ENCODE measurements around the gene OTOGL.

Gene OTOGL

GRCh38 chr12:80188576-80188975 is 89.2 kb downstream of the OTOGL start:
- H3K27me3 ChIP-seq (ENCODE audit: low read depth, low read length), result no peaks in the 10 kb centered on the region
- H3K27ac ChIP-seq (ENCODE audit: low read length), result no peak overlapping the region
- peaks cover 0 to 4% of the 10 kb centered on the region in 2 donors for H3K36me3 ChIP-seq (ENCODE audit: control insufficient read depth in 1 of 2, insufficient read depth in 2 of 2, low read length in 2 of 2)
- no peaks in the 10 kb centered on the region for H3K9me3 ChIP-seq (ENCODE audit: control insufficient read depth in 1 of 2, low read length in 2 of 2)
- peaks cover 6% of the 10 kb centered on the region in 2 donors for H3K4me1 ChIP-seq (ENCODE audit: control insufficient read depth in 1 of 2, insufficient read depth in 2 of 2, low read length in 2 of 2)
- no peak overlapping the region for H3K4me3 ChIP-seq (ENCODE audit: low read depth in 1 of 2, low read length in 2 of 2)

GRCh38 chr12:80189241-80189640 is 89.9 kb downstream of the OTOGL start:
- Histone ChIP-seq H3K36me3 (ENCODE audit: control insufficient read depth in 1 of 2, insufficient read depth in 2 of 2, low read length in 2 of 2) (peaks cover 0 to 4% of the 10 kb centered on the region in 2 donors), H3K4me3 (ENCODE audit: low read depth in 1 of 2, low read length in 2 of 2) (no peak overlapping the region), H3K27ac (ENCODE audit: low read length) (no peak overlapping the region), H3K27me3 (ENCODE audit: low read depth, low read length) (no peaks in the 10 kb centered on the region), H3K9me3 (ENCODE audit: control insufficient read depth in 1 of 2, low read length in 2 of 2) (no peaks in the 10 kb centered on the region), H3K4me1 (ENCODE audit: control insufficient read depth in 1 of 2, insufficient read depth in 2 of 2, low read length in 2 of 2) (peaks cover 6% of the 10 kb centered on the region in 2 donors)

GRCh38 chr12:80190001-80190400 is 90.7 kb downstream of the OTOGL start:
- H3K4me1 ChIP-seq (ENCODE audit: control insufficient read depth in 1 of 2, insufficient read depth in 2 of 2, low read length in 2 of 2), result peaks cover 6% of the 10 kb centered on the region in 2 donors
- H3K27me3 ChIP-seq (ENCODE audit: low read depth, low read length), result no peaks in the 10 kb centered on the region
- no peak overlapping the region for H3K4me3 ChIP-seq (ENCODE audit: low read depth in 1 of 2, low read length in 2 of 2)
- H3K27ac ChIP-seq (ENCODE audit: low read length), result no peak overlapping the region
- H3K9me3 ChIP-seq (ENCODE audit: control insufficient read depth in 1 of 2, low read length in 2 of 2), result no peaks in the 10 kb centered on the region
- peaks cover 0 to 4% of the 10 kb centered on the region in 2 donors for H3K36me3 ChIP-seq (ENCODE audit: control insufficient read depth in 1 of 2, insufficient read depth in 2 of 2, low read length in 2 of 2)

GRCh38 chr12:80192087-80192486 is 92.8 kb downstream of the OTOGL start:
- Histone ChIP-seq H3K9me3 (ENCODE audit: control insufficient read depth in 1 of 2, low read length in 2 of 2) (no peaks in the 10 kb centered on the region), H3K4me3 (ENCODE audit: low read depth in 1 of 2, low read length in 2 of 2) (no peak overlapping the region), H3K27ac (ENCODE audit: low read length) (no peak overlapping the region), H3K27me3 (ENCODE audit: low read depth, low read length) (no peaks in the 10 kb centered on the region), H3K36me3 (ENCODE audit: control insufficient read depth in 1 of 2, insufficient read depth in 2 of 2, low read length in 2 of 2) (peaks cover 0 to 1% of the 10 kb centered on the region in 2 donors), H3K4me1 (ENCODE audit: control insufficient read depth in 1 of 2, insufficient read depth in 2 of 2, low read length in 2 of 2) (no peaks in the 10 kb centered on the region)

GRCh38 chr12:80193865-80194264 is 94.5 kb downstream of the OTOGL start:
- Histone ChIP-seq H3K9me3 (ENCODE audit: control insufficient read depth in 1 of 2, low read length in 2 of 2) (no peaks in the 10 kb centered on the region), H3K4me1 (ENCODE audit: control insufficient read depth in 1 of 2, insufficient read depth in 2 of 2, low read length in 2 of 2) (no peaks in the 10 kb centered on the region), H3K36me3 (ENCODE audit: control insufficient read depth in 1 of 2, insufficient read depth in 2 of 2, low read length in 2 of 2) (no peaks in the 10 kb centered on the region), H3K27ac (ENCODE audit: low read length) (no peak overlapping the region), H3K4me3 (ENCODE audit: low read depth in 1 of 2, low read length in 2 of 2) (no peak overlapping the region), H3K27me3 (ENCODE audit: low read depth, low read length) (no peaks in the 10 kb centered on the region)

GRCh38 chr12:80195074-80195726 is 95.9 kb downstream of the OTOGL start:
- no peak overlapping the region for H3K4me3 ChIP-seq (ENCODE audit: low read depth in 1 of 2, low read length in 2 of 2)
- H3K27ac ChIP-seq (ENCODE audit: low read length), result no peak overlapping the region
- no peaks in the 10 kb centered on the region for H3K27me3 ChIP-seq (ENCODE audit: low read depth, low read length)
- no peaks in the 10 kb centered on the region for H3K9me3 ChIP-seq (ENCODE audit: control insufficient read depth in 1 of 2, low read length in 2 of 2)
- no peaks in the 10 kb centered on the region for H3K4me1 ChIP-seq (ENCODE audit: control insufficient read depth in 1 of 2, insufficient read depth in 2 of 2, low read length in 2 of 2)
- no peaks in the 10 kb centered on the region for H3K36me3 ChIP-seq (ENCODE audit: control insufficient read depth in 1 of 2, insufficient read depth in 2 of 2, low read length in 2 of 2)

- Histone ChIP-seq H3K27ac (ENCODE audit: low read length) (no peak overlapping the region), H3K27me3 (ENCODE audit: low read depth, low read length) (no peaks in the 10 kb centered on the region), H3K36me3 (ENCODE audit: control insufficient read depth in 1 of 2, insufficient read depth in 2 of 2, low read length in 2 of 2) (no peaks in the 10 kb centered on the region), H3K9me3 (ENCODE audit: control insufficient read depth in 1 of 2, low read length in 2 of 2) (no peaks in the 10 kb centered on the region), H3K4me3 (ENCODE audit: low read depth in 1 of 2, low read length in 2 of 2) (no peak overlapping the region), H3K4me1 (ENCODE audit: control insufficient read depth in 1 of 2, insufficient read depth in 2 of 2, low read length in 2 of 2) (no peaks in the 10 kb centered on the region)
Observed at GRCh38 chr12:80195737-80196136, 96.4 kb downstream of the OTOGL start.

- Histone ChIP-seq H3K4me3 (ENCODE audit: low read depth in 1 of 2, low read length in 2 of 2) (no peak overlapping the region), H3K36me3 (ENCODE audit: control insufficient read depth in 1 of 2, insufficient read depth in 2 of 2, low read length in 2 of 2) (no peaks in the 10 kb centered on the region), H3K4me1 (ENCODE audit: control insufficient read depth in 1 of 2, insufficient read depth in 2 of 2, low read length in 2 of 2) (no peaks in the 10 kb centered on the region), H3K9me3 (ENCODE audit: control insufficient read depth in 1 of 2, low read length in 2 of 2) (no peaks in the 10 kb centered on the region), H3K27me3 (ENCODE audit: low read depth, low read length) (no peaks in the 10 kb centered on the region), H3K27ac (ENCODE audit: low read length) (no peak overlapping the region)
Observed at GRCh38 chr12:80196419-80196818, 97.1 kb downstream of the OTOGL start.

- Histone ChIP-seq H3K4me3 (ENCODE audit: low read depth in 1 of 2, low read length in 2 of 2) (no peak overlapping the region), H3K4me1 (ENCODE audit: control insufficient read depth in 1 of 2, insufficient read depth in 2 of 2, low read length in 2 of 2) (no peaks in the 10 kb centered on the region), H3K27me3 (ENCODE audit: low read depth, low read length) (no peaks in the 10 kb centered on the region), H3K27ac (ENCODE audit: low read length) (no peak overlapping the region), H3K36me3 (ENCODE audit: control insufficient read depth in 1 of 2, insufficient read depth in 2 of 2, low read length in 2 of 2) (no peaks in the 10 kb centered on the region), H3K9me3 (ENCODE audit: control insufficient read depth in 1 of 2, low read length in 2 of 2) (no peaks in the 10 kb centered on the region)
Observed at GRCh38 chr12:80198782-80199337, 99.5 kb downstream of the OTOGL start.

- Histone ChIP-seq H3K4me1 (ENCODE audit: control insufficient read depth in 1 of 2, insufficient read depth in 2 of 2, low read length in 2 of 2) (no peaks in the 10 kb centered on the region), H3K9me3 (ENCODE audit: control insufficient read depth in 1 of 2, low read length in 2 of 2) (no peaks in the 10 kb centered on the region), H3K27ac (ENCODE audit: low read length) (no peak overlapping the region), H3K27me3 (ENCODE audit: low read depth, low read length) (no peaks in the 10 kb centered on the region), H3K4me3 (ENCODE audit: low read depth in 1 of 2, low read length in 2 of 2) (no peak overlapping the region), H3K36me3 (ENCODE audit: control insufficient read depth in 1 of 2, insufficient read depth in 2 of 2, low read length in 2 of 2) (no peaks in the 10 kb centered on the region)
Observed at GRCh38 chr12:80199931-80200330, 100.6 kb downstream of the OTOGL start.

- no peaks in the 10 kb centered on the region for H3K4me1 ChIP-seq (ENCODE audit: control insufficient read depth in 1 of 2, insufficient read depth in 2 of 2, low read length in 2 of 2)
- H3K36me3 ChIP-seq (ENCODE audit: control insufficient read depth in 1 of 2, insufficient read depth in 2 of 2, low read length in 2 of 2), result no peaks in the 10 kb centered on the region
- no peaks in the 10 kb centered on the region for H3K27me3 ChIP-seq (ENCODE audit: low read depth, low read length)
- no peak overlapping the region for H3K4me3 ChIP-seq (ENCODE audit: low read depth in 1 of 2, low read length in 2 of 2)
- no peak overlapping the region for H3K27ac ChIP-seq (ENCODE audit: low read length)
- no peaks in the 10 kb centered on the region for H3K9me3 ChIP-seq (ENCODE audit: control insufficient read depth in 1 of 2, low read length in 2 of 2)
Observed at GRCh38 chr12:80200414-80200813, 101.1 kb downstream of the OTOGL start.

- Histone ChIP-seq H3K9me3 (ENCODE audit: control insufficient read depth in 1 of 2, low read length in 2 of 2) (no peaks in the 10 kb centered on the region), H3K27me3 (ENCODE audit: low read depth, low read length) (no peaks in the 10 kb centered on the region), H3K4me1 (ENCODE audit: control insufficient read depth in 1 of 2, insufficient read depth in 2 of 2, low read length in 2 of 2) (peaks cover 0 to 4% of the 10 kb centered on the region in 2 donors), H3K4me3 (ENCODE audit: low read depth in 1 of 2, low read length in 2 of 2) (no peak overlapping the region), H3K36me3 (ENCODE audit: control insufficient read depth in 1 of 2, insufficient read depth in 2 of 2, low read length in 2 of 2) (no peaks in the 10 kb centered on the region), H3K27ac (ENCODE audit: low read length) (no peak overlapping the region)
Observed at GRCh38 chr12:80201908-80202307, 102.6 kb downstream of the OTOGL start.
